GM12864 (cell line): ENCODE measurements around the gene INSIG2.

Experiments used
- DNase-seq: peaks from one replicate; pipeline ENCODE4 v3.0.0-alpha.2; 2011; ENCODE audit warnings: low read depth
- H3K4me3 ChIP-seq: 2 replicates; pipeline ENCODE4 v1.5.1; 2011; ENCODE audit warnings: mild to moderate bottlenecking, low read depth, low read length, control low read depth
- CTCF ChIP-seq: IDR thresholded peaks from 2 replicates; pipeline ENCODE4 v1.5.1; 2011; ENCODE audit warnings: low read depth, mild to moderate bottlenecking, moderate library complexity, low read length, control low read depth, inconsistent platforms; ENCODE audit errors: missing control alignments

INSIG2 gene

GRCh38 chr2:118065921-118066511, 22.3 kb upstream of the INSIG2 start:
- no peak overlapping the region for H3K4me3 ChIP-seq
- TF ChIP-seq CTCF: no peak
- no peak for DNase-seq

- DNase-seq: no peak
- no peak overlapping the region for H3K4me3 ChIP-seq
- no peak for TF ChIP-seq CTCF
These were observed 10.5 kb upstream of the INSIG2 start for GRCh38 chr2:118077636-118078247.

GRCh38 chr2:118078734-118079133, 9.5 kb upstream of the INSIG2 start:
- no peak for DNase-seq
- no peak overlapping the region for H3K4me3 ChIP-seq
- TF ChIP-seq CTCF: no peak

GRCh38 chr2:118084491-118085089, 3.7 kb upstream of the INSIG2 start:
- no peak for TF ChIP-seq CTCF
- no peak for DNase-seq
- no peak overlapping the region for H3K4me3 ChIP-seq

GRCh38 chr2:118085173-118086023, 2.9 kb upstream of the INSIG2 start:
- no peak for DNase-seq
- H3K4me3 ChIP-seq: no peak overlapping the region
- TF ChIP-seq CTCF: no peak

GRCh38 chr2:118086024-118086633, 2.1 kb upstream of the INSIG2 start:
- TF ChIP-seq CTCF: no peak
- no peak overlapping the region for H3K4me3 ChIP-seq

More at GRCh38 chr2:118086024-118086633, 2.1 kb upstream of the INSIG2 start:
- DNase-seq: no peak
